B cell (primary cell): ENCODE results near the gene KCNT2. TPM values are rescaled to one million over a fixed set of nuclear protein-coding genes. Genes with fewer than 3 reads are reported as not detected.

Source experiments
- ATAC-seq: fragments of 200-7000 bp; cut with Tn5 transposase; one replicate; pipeline ENCODE4 v1.10.0; 2021; ENCODE audit warnings: low read depth, mild to moderate bottlenecking, moderate number of reproducible peaks, moderate library complexity
- CTCF ChIA-PET: fragments of 350-600 bp; sonication (Branson Sonifier 250); formaldehyde crosslinking; loops from one replicate; lab custom pipeline; 2021; ENCODE audit warnings: antibody characterized with exemption, inconsistent platforms; lab: Charles Lee
- POLR2A ChIA-PET: fragments of 350-600 bp; sonication (Branson Sonifier 250); formaldehyde crosslinking; loops from one replicate; lab custom pipeline; 2021; ENCODE audit warnings: antibody characterized with exemption; lab: Charles Lee
- DNase-seq: peaks from one replicate; pipeline ENCODE4 v3.0.0; 2013
- H2AFZ ChIP-seq: 2 replicates; pipeline ENCODE4 v1.6.1; 2012; ENCODE audit warnings: mild to moderate bottlenecking, low read depth, low read length; ENCODE audit not compliant: insufficient read depth, poor library complexity, severe bottlenecking
- H3K27ac ChIP-seq, 2 donors: 1 replicate in 1 of 2; 2 replicates in 1 of 2; pipeline ENCODE4 v1.5.1; 2012 to 2013; ENCODE audit warnings: low read length in 2 of 2, mild to moderate bottlenecking in 2 of 2, moderate library complexity in 1 of 2
- H3K27me3 ChIP-seq, 4 experiments: fragments of 200-600 bp in 1 of 4; sonication (generic) in 1 of 4; replicated peaks in 1 of 4; 1 replicate in 2 of 4; 2 replicates in 2 of 4; pipeline versions ENCODE4 v1.6.1 to v1.7.0; 2013 to 2016; ENCODE audit warnings: low read length in 3 of 4, mild to moderate bottlenecking in 2 of 4, mixed read lengths in 1 of 4, moderate library complexity in 1 of 4; ENCODE audit not compliant: insufficient read depth in 4 of 4, control insufficient read depth in 3 of 4; ENCODE audit errors: control extremely low read depth in 1 of 4
- H3K36me3 ChIP-seq, 2 experiments: replicated peaks in 1 of 2; 1 replicate in 1 of 2; 2 replicates in 1 of 2; pipeline versions ENCODE4 v1.6.1 to v1.7.1; 2013; ENCODE audit warnings: low read length in 1 of 2; ENCODE audit not compliant: insufficient read depth in 2 of 2, control insufficient read depth in 1 of 2; ENCODE audit errors: control extremely low read depth in 1 of 2, extremely low read depth in 1 of 2
- H3K4me1 ChIP-seq, 2 donors: fragments of 200-600 bp in 1 of 2; sonication (generic) in 1 of 2; 1 replicate in 1 of 2; 2 replicates in 1 of 2; pipeline versions ENCODE4 v1.5.1 to v1.6.1; 2013 to 2017; ENCODE audit warnings: low read length in 2 of 2; ENCODE audit not compliant: control insufficient read depth in 2 of 2, insufficient read depth in 2 of 2
- H3K4me2 ChIP-seq: replicated peaks from 2 replicates; pipeline ENCODE3; 2012; ENCODE audit warnings: mild to moderate bottlenecking, low read depth, low read length; ENCODE audit not compliant: poor library complexity, severe bottlenecking
- H3K4me3 ChIP-seq, 5 experiments: fragments of 200-600 bp in 1 of 5; sonication (generic) in 1 of 5; 1 replicate in 3 of 5; 2 replicates in 2 of 5; pipeline versions ENCODE4 v1.5.1 to v1.7.0; 2011 to 2016; ENCODE audit warnings: low read length in 4 of 5, mild to moderate bottlenecking in 4 of 5, low read depth in 2 of 5, control low read depth in 1 of 5, moderate library complexity in 1 of 5; ENCODE audit not compliant: insufficient read depth in 1 of 5; ENCODE audit errors: control extremely low read depth in 1 of 5, extremely low read depth in 1 of 5
- H3K79me2 ChIP-seq: fragments of 200-600 bp; sonication (generic); one replicate; pipeline ENCODE4 v1.6.0; 2016; ENCODE audit warnings: low read length; ENCODE audit not compliant: control insufficient read depth, insufficient read depth
- H3K9ac ChIP-seq: fragments of 200-600 bp; sonication (generic); 2 replicates; pipeline ENCODE4 v1.6.1; 2017; ENCODE audit warnings: mild to moderate bottlenecking, low read length, moderate library complexity
- H3K9me3 ChIP-seq, 3 donors: one replicate each; pipeline versions ENCODE4 v1.6.1 to v1.7.1; 2013; ENCODE audit warnings: low read length in 2 of 3; ENCODE audit not compliant: control insufficient read depth in 2 of 3, insufficient read depth in 1 of 3; ENCODE audit errors: control extremely low read depth in 1 of 3
- H4K20me1 ChIP-seq: 2 replicates; pipeline ENCODE4 v1.6.0; 2012; ENCODE audit warnings: mild to moderate bottlenecking, low read length; ENCODE audit not compliant: insufficient read depth, control insufficient read depth, poor library complexity, severe bottlenecking
- H3K27ac Mint-ChIP-seq: one replicate; pipeline ENCODE4 v1.8.0; 2021; ENCODE audit warnings: mixed read lengths
- H3K27me3 Mint-ChIP-seq: one replicate; pipeline ENCODE4 v1.8.0; 2021; ENCODE audit warnings: mixed read lengths
- H3K4me1 Mint-ChIP-seq: one replicate; pipeline ENCODE4 v1.8.0; 2021; ENCODE audit warnings: mixed read lengths
- H3K4me3 Mint-ChIP-seq: one replicate; pipeline ENCODE4 v1.8.0; 2021; ENCODE audit warnings: mixed read lengths
- H3K9me3 Mint-ChIP-seq: one replicate; pipeline ENCODE4 v1.8.0; 2022; ENCODE audit warnings: mixed read lengths; ENCODE audit not compliant: insufficient read depth
- EZH2 ChIP-seq: IDR thresholded peaks from 2 replicates; pipeline ENCODE4 v1.6.1; 2012; ENCODE audit warnings: borderline replicate concordance, low read depth, mild to moderate bottlenecking, moderate library complexity, low read length; ENCODE audit not compliant: insufficient read depth, poor library complexity, severe bottlenecking
- WGBS: methylation state at CpG from one replicate; pipeline ENCODE4 v1.1.5; 2013; ENCODE audit warnings: missing lambda C conversion rate; ENCODE audit not compliant: insufficient coverage; 5-methylcytosine and 5-hydroxymethylcytosine counted together
- intact Hi-C: fragments of 100-400 bp; cut with micrococcal nuclease; formaldehyde crosslinking; loops from one replicate; pipeline ENCODE4 v1.10.0; 2022
- polyA plus RNA-seq: library from polyadenylated mRNA; depleted of rRNA; stranded (reverse); fragments of >200 nt; gene quantifications from 2 replicates; pipeline ENCODE4 v1.2.3, GENCODE V29; 2012
- total RNA-seq, 2 donors: library from RNA; stranded (reverse); fragments of 120-200 nt in 1 of 2; gene quantifications; 1 replicate in 1 of 2; 2 replicates in 1 of 2; pipeline versions ENCODE4 v1.2.3 to v1.2.4, GENCODE V29; 2013 to 2022
- TF ChIP-seq, protein P1 (sequence below): fragments of 200-600 bp; IDR thresholded peaks from one replicate; pipeline ENCODE4 v1.8.0; 2022; ENCODE audit warnings: antibody characterized with exemption, mild to moderate bottlenecking

KCNT2 gene
- total and polyA plus RNA-seq, 2 donors (not counting 1 experiment from before 2014, with no cell fraction given), result not detected

GRCh38 chr1:196302981-196303380 lies 305.3 kb downstream of the KCNT2 start:
- Histone ChIP-seq H3K9me3 (no peaks in the 10 kb centered on the region), H3K27me3 (no peaks in the 10 kb centered on the region), H3K27ac (no peak overlapping the region), H2AFZ (no peak overlapping the region), H3K4me1 (no peaks in the 10 kb centered on the region), H3K79me2 (no peaks in the 10 kb centered on the region), H3K4me2 (no peak overlapping the region), H4K20me1 (no peaks in the 10 kb centered on the region), H3K4me3 (no peak overlapping the region), H3K36me3 (no peaks in the 10 kb centered on the region), H3K9ac (no peak overlapping the region)
- POLR2A ChIA-PET, result no interaction called here
- TF ChIP-seq EZH2, result no peak
- TF ChIP-seq, protein P1, sequence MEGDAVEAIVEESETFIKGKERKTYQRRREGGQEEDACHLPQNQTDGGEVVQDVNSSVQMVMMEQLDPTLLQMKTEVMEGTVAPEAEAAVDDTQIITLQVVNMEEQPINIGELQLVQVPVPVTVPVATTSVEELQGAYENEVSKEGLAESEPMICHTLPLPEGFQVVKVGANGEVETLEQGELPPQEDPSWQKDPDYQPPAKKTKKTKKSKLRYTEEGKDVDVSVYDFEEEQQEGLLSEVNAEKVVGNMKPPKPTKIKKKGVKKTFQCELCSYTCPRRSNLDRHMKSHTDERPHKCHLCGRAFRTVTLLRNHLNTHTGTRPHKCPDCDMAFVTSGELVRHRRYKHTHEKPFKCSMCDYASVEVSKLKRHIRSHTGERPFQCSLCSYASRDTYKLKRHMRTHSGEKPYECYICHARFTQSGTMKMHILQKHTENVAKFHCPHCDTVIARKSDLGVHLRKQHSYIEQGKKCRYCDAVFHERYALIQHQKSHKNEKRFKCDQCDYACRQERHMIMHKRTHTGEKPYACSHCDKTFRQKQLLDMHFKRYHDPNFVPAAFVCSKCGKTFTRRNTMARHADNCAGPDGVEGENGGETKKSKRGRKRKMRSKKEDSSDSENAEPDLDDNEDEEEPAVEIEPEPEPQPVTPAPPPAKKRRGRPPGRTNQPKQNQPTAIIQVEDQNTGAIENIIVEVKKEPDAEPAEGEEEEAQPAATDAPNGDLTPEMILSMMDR, result no peak
- intact Hi-C loops, result no loop called here
- CTCF ChIA-PET, result no interaction called here
- Mint-ChIP-seq H3K9me3 (no peaks in the 10 kb centered on the region), H3K4me1 (no peaks in the 10 kb centered on the region), H3K4me3 (no peak overlapping the region), H3K27ac (no peak overlapping the region), H3K27me3 (no peaks in the 10 kb centered on the region)
- DNase-seq, result no peak
- ATAC-seq, result no peak

GRCh38 chr1:196302420-196302819 lies 305.8 kb downstream of the KCNT2 start:
- H3K27ac Mint-ChIP-seq, result no peak overlapping the region
- H3K4me1 ChIP-seq, result no peaks in the 10 kb centered on the region
- H3K9me3 ChIP-seq, result no peaks in the 10 kb centered on the region
- H3K27me3 Mint-ChIP-seq, result no peaks in the 10 kb centered on the region
- no peak overlapping the region for H2AFZ ChIP-seq
- H3K36me3 ChIP-seq, result no peaks in the 10 kb centered on the region
- no peaks in the 10 kb centered on the region for H3K79me2 ChIP-seq
- no peaks in the 10 kb centered on the region for H3K9me3 Mint-ChIP-seq
- intact Hi-C loops, result no loop called here
- H3K27me3 ChIP-seq, result no peaks in the 10 kb centered on the region
- no peak overlapping the region for H3K4me2 ChIP-seq
- DNase-seq (no peak), ATAC-seq (no peak)
- CTCF ChIA-PET, result no interaction called here
- H3K4me1 Mint-ChIP-seq, result no peaks in the 10 kb centered on the region
- no peak overlapping the region for H3K9ac ChIP-seq
- no peaks in the 10 kb centered on the region for H4K20me1 ChIP-seq
- no CpG with 5 or more reads among the region's 1 CpG for WGBS
- POLR2A ChIA-PET, result no interaction called here
- TF ChIP-seq EZH2, result no peak
- TF ChIP-seq, protein P1, result no peak
- H3K4me3 ChIP-seq, result no peak overlapping the region
- H3K4me3 Mint-ChIP-seq, result no peak overlapping the region
- no peak overlapping the region for H3K27ac ChIP-seq
